Neural progenitor cell (in vitro differentiated cells): ENCODE measurements around the gene PUS3. TPM values are rescaled to one million over a fixed set of nuclear protein-coding genes. Genes with fewer than 3 reads are reported as not detected.

Experiments
- DNase-seq: peaks from one replicate; pipeline ENCODE4 v3.0.0-alpha.2; 2016; ENCODE audit warnings: low spot score
- H2AFZ ChIP-seq: fragments of 200-600 bp; sonication (generic); replicated peaks from 2 replicates; pipeline ENCODE4 v1.6.1; 2016; ENCODE audit warnings: antibody characterized with exemption
- H3F3A ChIP-seq: fragments of 200-600 bp; sonication (generic); 2 replicates; pipeline ENCODE4 v1.6.1; 2016; ENCODE audit warnings: antibody characterized with exemption, low read depth
- H3K27ac ChIP-seq: fragments of 200-600 bp; sonication (generic); 2 replicates; pipeline ENCODE4 v1.5.1; 2016; ENCODE audit warnings: mild to moderate bottlenecking
- H3K27me3 ChIP-seq: fragments of 200-600 bp; sonication (generic); 2 replicates; pipeline ENCODE4 v1.6.1; 2016; ENCODE audit warnings: mild to moderate bottlenecking, moderate library complexity
- H3K36me3 ChIP-seq: fragments of 200-600 bp; sonication (generic); 2 replicates; pipeline ENCODE4 v1.5.1; 2016
- H3K4me1 ChIP-seq: fragments of 200-600 bp; sonication (generic); 2 replicates; pipeline ENCODE4 v1.6.1; 2016; ENCODE audit warnings: mixed run types
- H3K4me2 ChIP-seq: fragments of 200-600 bp; sonication (generic); 2 replicates; pipeline ENCODE4 v1.6.1; 2016
- H3K4me3 ChIP-seq: fragments of 200-600 bp; sonication (generic); 2 replicates; pipeline ENCODE4 v1.5.1; 2016
- H3K79me2 ChIP-seq: fragments of 200-600 bp; sonication (generic); 2 replicates; pipeline ENCODE4 v1.6.1; 2016; ENCODE audit warnings: low read depth
- H3K9ac ChIP-seq: fragments of 200-600 bp; sonication (generic); 2 replicates; pipeline ENCODE4 v1.6.1; 2016
- H3K9me3 ChIP-seq: fragments of 200-600 bp; sonication (generic); 2 replicates; pipeline ENCODE4 v1.5.1; 2016; ENCODE audit warnings: low read depth
- H4K20me1 ChIP-seq: fragments of 200-600 bp; sonication (generic); 2 replicates; pipeline ENCODE4 v1.6.1; 2016; ENCODE audit warnings: low read depth
- H3K27ac Mint-ChIP-seq: 3 replicates; pipeline ENCODE4 v1.8.0; 2021; ENCODE audit warnings: mixed read lengths
- H3K27me3 Mint-ChIP-seq: 2 replicates; pipeline ENCODE4 v1.8.0; 2022; ENCODE audit warnings: low read depth, mild to moderate bottlenecking, inconsistent platforms, moderate library complexity, mixed read lengths; ENCODE audit not compliant: insufficient read depth
- H3K36me3 Mint-ChIP-seq: 3 replicates; pipeline ENCODE4 v1.8.0; 2021; ENCODE audit warnings: mixed read lengths
- H3K4me1 Mint-ChIP-seq: 3 replicates; pipeline ENCODE4 v1.8.0; 2021; ENCODE audit warnings: mixed read lengths
- H3K4me3 Mint-ChIP-seq: 3 replicates; pipeline ENCODE4 v1.8.0; 2021; ENCODE audit warnings: mild to moderate bottlenecking, moderate library complexity, mixed read lengths
- H3K9me3 Mint-ChIP-seq: 3 replicates; pipeline ENCODE4 v1.8.0; 2020; ENCODE audit warnings: mixed read lengths
- CTCF ChIP-seq: fragments of 200-600 bp; sonication (generic); IDR thresholded peaks from 2 replicates; pipeline ENCODE4 v1.5.1; 2017; ENCODE audit warnings: antibody characterized with exemption, mild to moderate bottlenecking
- EZH2 ChIP-seq: fragments of 200-600 bp; sonication (generic); IDR thresholded peaks from 2 replicates; pipeline ENCODE4 v1.6.1; 2017; ENCODE audit warnings: antibody characterized with exemption, mild to moderate bottlenecking, moderate library complexity
- EZH2phosphoT487 ChIP-seq: fragments of 200-600 bp; sonication (generic); IDR thresholded peaks from 2 replicates; pipeline ENCODE4 v1.6.1; 2017; ENCODE audit warnings: antibody characterized with exemption
- total RNA-seq: library from RNA; depleted of rRNA; stranded (reverse); fragments of >200 nt; gene quantifications from 2 replicates; pipeline ENCODE4 v1.2.3, GENCODE V29; 2015; ENCODE audit warnings: low replicate concordance

Gene PUS3
- total RNA-seq, 1 donor from 2014 or later, result 22.1 TPM

DNA sequence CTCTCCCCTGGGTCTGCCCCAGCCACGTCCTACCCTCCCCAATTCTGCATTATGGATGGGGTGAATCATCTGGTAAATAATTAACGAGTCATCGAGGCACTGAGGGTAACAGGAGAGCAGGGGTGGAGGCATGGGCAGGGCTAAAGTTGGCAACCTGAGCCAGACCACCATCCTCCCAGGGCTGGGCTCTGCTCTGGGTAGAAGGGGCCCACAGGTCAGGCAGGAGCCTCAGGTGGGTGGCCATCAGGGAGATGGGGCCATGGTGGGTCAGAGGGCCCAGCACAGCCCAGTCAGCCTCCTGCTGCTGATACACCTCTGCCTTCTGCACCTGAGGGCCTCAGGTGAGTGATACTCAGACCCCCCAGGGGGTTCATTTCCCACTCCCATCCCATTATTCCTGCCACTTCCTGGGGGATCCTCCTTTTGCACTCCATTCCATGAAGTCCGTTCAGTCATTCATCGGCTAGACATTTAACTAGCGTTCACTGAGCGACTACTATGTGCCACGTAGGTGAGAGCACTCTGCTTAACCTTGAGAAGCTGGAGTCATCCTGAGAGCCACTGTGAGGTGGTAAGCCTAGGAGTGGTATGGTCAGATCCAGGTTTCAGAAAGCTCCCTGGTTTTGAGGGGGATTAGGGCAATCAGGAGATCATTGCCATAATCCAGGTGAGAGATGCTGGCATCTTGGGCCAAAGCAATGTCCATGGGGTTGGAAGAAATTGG, 43.0 kb upstream of the PUS3 start, which contains the start of gene VSIG10L2:
Gene VSIG10L2, plus strand, starts transcription at position 248 of the 724 bp plus-strand sequence. Its CDS starts 12 bp downstream, at position 260.
- Histone ChIP-seq H3K4me2 (no peak within 1 kb of the TSS), H3K79me2 (no peaks in the 10 kb centered on the region), H4K20me1 (no peaks in the 10 kb centered on the region), H3K27me3 (no peaks in the 10 kb centered on the region), H3K4me3 (no peak within 1 kb of the TSS), H3K4me1 (peaks cover 8% of the 10 kb centered on the region), H3K27ac (no peak within 1 kb of the TSS), H3F3A (peaks cover 5% of the 10 kb centered on the region), H3K9me3 (no peaks in the 10 kb centered on the region), H3K36me3 (no peaks in the 10 kb centered on the region), H3K9ac (no peak within 1 kb of the TSS), H2AFZ (no peak within 1 kb of the TSS)
- Mint-ChIP-seq H3K9me3 (no peaks in the 10 kb centered on the region), H3K27ac (no peak within 1 kb of the TSS), H3K36me3 (peaks cover 3% of the 10 kb centered on the region), H3K27me3 (peaks cover 12% of the 10 kb centered on the region), H3K4me1 (peaks cover 27% of the 10 kb centered on the region), H3K4me3 (no peak within 1 kb of the TSS)
- no peak for TF ChIP-seq EZH2phosphoT487
- TF ChIP-seq CTCF, result no peak
- no peak for TF ChIP-seq EZH2
- no peak for DNase-seq

DNA sequence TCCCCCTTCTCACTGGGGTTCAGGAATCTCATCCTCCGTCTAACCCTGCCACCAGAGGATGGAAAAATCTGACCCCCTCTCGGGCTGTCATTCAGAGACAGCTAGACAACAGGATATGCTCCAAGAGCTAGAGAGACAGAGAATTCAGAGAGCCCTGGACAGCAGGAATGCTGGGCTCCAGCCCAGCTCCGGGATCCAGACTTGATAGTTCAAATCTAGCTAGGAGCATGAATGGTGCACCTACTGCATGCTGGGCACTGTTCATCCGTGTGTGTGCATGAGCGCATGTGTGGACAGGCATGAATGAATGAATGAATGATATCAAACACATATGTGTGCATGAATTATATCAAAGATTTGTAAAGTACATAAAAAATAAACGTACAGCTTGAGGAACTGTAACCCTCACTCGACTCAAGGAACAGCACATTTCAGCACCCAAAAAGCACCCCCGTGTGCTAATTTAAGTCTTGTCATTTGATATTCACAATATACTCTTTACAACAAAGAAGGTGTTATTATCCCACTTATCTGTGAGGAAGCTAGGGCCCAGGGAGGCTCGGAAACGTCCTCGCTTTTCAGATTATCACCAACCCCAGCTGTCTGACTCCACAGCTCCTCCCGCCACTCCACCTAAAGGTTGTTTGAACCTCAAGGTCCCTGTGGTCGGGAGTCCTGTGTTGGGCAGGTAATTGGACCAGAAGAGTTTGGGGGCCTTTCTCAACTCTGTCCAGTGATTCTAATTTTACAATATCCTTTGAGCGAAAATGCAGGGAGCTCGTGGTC, 42.2 kb upstream of the PUS3 start:
- Histone ChIP-seq H3K36me3 (no peaks in the 10 kb centered on the region), H3F3A (peaks cover 5% of the 10 kb centered on the region), H2AFZ (no peak overlapping the region), H4K20me1 (no peaks in the 10 kb centered on the region), H3K9ac (no peak overlapping the region), H3K4me1 (peaks cover 8% of the 10 kb centered on the region), H3K4me3 (no peak overlapping the region), H3K9me3 (no peaks in the 10 kb centered on the region), H3K27ac (no peak overlapping the region), H3K79me2 (no peaks in the 10 kb centered on the region), H3K27me3 (no peaks in the 10 kb centered on the region), H3K4me2 (no peak overlapping the region)
- Mint-ChIP-seq H3K9me3 (peaks cover 2% of the 10 kb centered on the region), H3K36me3 (peaks cover 6% of the 10 kb centered on the region), H3K4me3 (no peak overlapping the region), H3K27me3 (peaks cover 12% of the 10 kb centered on the region), H3K4me1 (peaks cover 30% of the 10 kb centered on the region), H3K27ac (no peak overlapping the region)
- TF ChIP-seq EZH2 (no peak), CTCF (no peak), EZH2phosphoT487 (no peak)
- no peak for DNase-seq

- Mint-ChIP-seq H3K9me3 (peaks cover 3% of the 10 kb centered on the region), H3K27ac (no peak overlapping the region), H3K27me3 (peaks cover 12% of the 10 kb centered on the region), H3K4me1 (peaks cover 34% of the 10 kb centered on the region), H3K4me3 (no peak overlapping the region), H3K36me3 (peaks cover 6% of the 10 kb centered on the region)
- H3K9ac ChIP-seq, result no peak overlapping the region
- no peak overlapping the region for H3K4me2 ChIP-seq
- no peak overlapping the region for H3K4me3 ChIP-seq
- no peaks in the 10 kb centered on the region for H3K79me2 ChIP-seq
- H3K27ac ChIP-seq, result no peak overlapping the region
- no peak for DNase-seq
- no peak overlapping the region for H2AFZ ChIP-seq
- TF ChIP-seq CTCF, result no peak
- TF ChIP-seq EZH2, result no peak
- peaks cover 5% of the 10 kb centered on the region for H3F3A ChIP-seq
- no peaks in the 10 kb centered on the region for H4K20me1 ChIP-seq
- H3K9me3 ChIP-seq, result no peaks in the 10 kb centered on the region
- no peaks in the 10 kb centered on the region for H3K36me3 ChIP-seq
- H3K27me3 ChIP-seq, result no peaks in the 10 kb centered on the region
- peaks cover 8% of the 10 kb centered on the region for H3K4me1 ChIP-seq
Observed at GRCh38 chr11:125944350-125945010, 41.5 kb upstream of the PUS3 start.
